Ovary (tissue), 3 donors: ENCODE results near the gene CD99L2.

Experiments
- EP300 ChIP-seq: sonication (generic); formaldehyde crosslinking; IDR thresholded peaks from one replicate; pipeline ENCODE4 v1.6.1; 2017; ENCODE audit warnings: antibody characterized with exemption
- POLR2A ChIP-seq: fragments of 450-650 bp; IDR thresholded peaks from one replicate; pipeline ENCODE4 v1.6.1; 2017; ENCODE audit warnings: antibody characterized with exemption, mild to moderate bottlenecking, moderate library complexity
- TF ChIP-seq, protein P1 (sequence below), 3 donors: fragments of 450-650 bp in 2 of 3; fragments of 200-600 bp in 1 of 3; IDR thresholded peaks; one replicate each; pipeline versions ENCODE4 v1.5.1 to v1.8.0; 2016 to 2022; ENCODE audit warnings: antibody characterized with exemption in 3 of 3, mild to moderate bottlenecking in 1 of 3
- donor health status: DM: no; HTN: no; CAD: no.

DNA sequence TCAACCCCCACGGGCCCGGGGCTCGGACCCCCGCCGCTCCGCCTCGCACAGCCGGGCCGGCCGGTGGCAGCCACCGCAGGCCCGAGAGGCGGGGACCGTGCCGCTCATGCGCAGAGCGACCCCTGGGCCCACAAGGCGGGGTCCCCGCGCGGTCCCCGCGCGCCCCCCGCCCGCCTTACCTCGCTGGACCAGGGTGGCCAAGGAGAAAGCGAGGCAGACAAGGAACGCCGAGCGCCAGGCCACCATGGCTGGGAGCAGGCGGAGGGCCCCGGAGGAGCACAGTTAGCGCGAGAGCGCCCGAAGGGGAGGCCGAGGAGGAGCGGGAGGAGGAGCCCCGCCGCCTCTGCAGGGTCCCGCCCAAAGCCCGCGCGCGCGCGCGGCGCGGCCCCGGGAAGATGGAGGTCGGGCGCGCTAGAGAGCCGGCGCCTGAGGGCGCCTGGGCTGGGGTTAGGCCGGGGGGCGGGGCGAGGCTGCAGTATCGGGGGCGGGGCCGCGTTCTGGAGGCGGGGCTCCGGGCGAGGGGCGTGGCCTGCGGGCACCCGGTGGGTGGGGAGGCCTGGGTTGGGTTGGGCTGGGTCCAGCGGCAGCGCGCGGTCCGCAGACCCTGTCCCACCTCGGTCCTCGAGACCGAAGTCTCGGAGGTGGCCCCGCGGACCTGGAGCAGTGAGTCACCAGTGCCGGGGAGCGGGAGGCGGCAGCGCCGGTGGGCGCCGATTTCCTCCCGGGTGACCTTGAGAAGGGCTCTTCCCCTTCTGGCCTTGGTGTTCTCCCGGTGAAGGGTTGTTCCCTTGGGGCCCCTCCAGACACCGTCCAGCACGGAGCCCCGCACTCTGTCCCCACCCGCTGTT is at the start of gene CD99L2:
- TF ChIP-seq, protein P1, sequence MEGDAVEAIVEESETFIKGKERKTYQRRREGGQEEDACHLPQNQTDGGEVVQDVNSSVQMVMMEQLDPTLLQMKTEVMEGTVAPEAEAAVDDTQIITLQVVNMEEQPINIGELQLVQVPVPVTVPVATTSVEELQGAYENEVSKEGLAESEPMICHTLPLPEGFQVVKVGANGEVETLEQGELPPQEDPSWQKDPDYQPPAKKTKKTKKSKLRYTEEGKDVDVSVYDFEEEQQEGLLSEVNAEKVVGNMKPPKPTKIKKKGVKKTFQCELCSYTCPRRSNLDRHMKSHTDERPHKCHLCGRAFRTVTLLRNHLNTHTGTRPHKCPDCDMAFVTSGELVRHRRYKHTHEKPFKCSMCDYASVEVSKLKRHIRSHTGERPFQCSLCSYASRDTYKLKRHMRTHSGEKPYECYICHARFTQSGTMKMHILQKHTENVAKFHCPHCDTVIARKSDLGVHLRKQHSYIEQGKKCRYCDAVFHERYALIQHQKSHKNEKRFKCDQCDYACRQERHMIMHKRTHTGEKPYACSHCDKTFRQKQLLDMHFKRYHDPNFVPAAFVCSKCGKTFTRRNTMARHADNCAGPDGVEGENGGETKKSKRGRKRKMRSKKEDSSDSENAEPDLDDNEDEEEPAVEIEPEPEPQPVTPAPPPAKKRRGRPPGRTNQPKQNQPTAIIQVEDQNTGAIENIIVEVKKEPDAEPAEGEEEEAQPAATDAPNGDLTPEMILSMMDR (IDR thresholded peaks at IDR 0.05): no peak
- no peak for TF ChIP-seq EP300
- no peak for TF ChIP-seq POLR2A
